HG03558 (cell line): ENCODE measurements around the gene PRKACB.
A peak's percentile ranks its signal among the peaks of the same experiment; 100 is the strongest.

Experiments used
- ATAC-seq: cut with Tn5 transposase; IDR thresholded peaks from one replicate; pipeline ENCODE4 v1.9.1; 2021; ENCODE audit warnings: moderate number of reproducible peaks; ENCODE audit not compliant: unreplicated experiment; ENCODE audit errors: extremely low read depth

PRKACB gene

GRCh38 chr1:84143796-84144565 is at the start of gene PRKACB:
Gene PRKACB, plus strand, starts transcription at chr1:84144271. Its CDS starts 91 bp downstream, at chr1:84144362.
- peak; percentile 89 for ATAC-seq

DNA sequence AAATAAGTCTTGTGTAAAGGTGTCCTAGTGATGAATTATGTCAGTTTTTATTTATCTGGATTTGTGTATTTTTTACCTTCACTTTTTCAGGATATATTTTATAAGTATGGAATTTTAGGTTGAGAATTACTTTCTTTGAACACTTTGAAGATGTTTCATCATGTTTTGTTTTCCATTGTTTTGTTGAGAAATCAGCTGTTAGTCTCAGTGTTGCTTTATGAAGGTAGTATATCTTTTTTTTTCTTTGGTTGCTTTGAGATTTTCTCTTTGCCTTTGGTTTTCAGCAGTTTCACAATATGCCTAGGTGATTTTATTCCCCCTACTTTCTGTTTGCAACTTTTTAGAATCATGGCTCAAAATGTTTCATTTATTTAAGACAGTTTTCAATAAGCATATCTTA is 48.8 kb upstream of the PRKACB start:
- no peak for ATAC-seq

GRCh38 chr1:84096176-84096575 is 47.9 kb upstream of the PRKACB start:
- no peak for ATAC-seq

GRCh38 chr1:84101204-84101603 is 42.9 kb upstream of the PRKACB start:
- no peak for ATAC-seq

DNA sequence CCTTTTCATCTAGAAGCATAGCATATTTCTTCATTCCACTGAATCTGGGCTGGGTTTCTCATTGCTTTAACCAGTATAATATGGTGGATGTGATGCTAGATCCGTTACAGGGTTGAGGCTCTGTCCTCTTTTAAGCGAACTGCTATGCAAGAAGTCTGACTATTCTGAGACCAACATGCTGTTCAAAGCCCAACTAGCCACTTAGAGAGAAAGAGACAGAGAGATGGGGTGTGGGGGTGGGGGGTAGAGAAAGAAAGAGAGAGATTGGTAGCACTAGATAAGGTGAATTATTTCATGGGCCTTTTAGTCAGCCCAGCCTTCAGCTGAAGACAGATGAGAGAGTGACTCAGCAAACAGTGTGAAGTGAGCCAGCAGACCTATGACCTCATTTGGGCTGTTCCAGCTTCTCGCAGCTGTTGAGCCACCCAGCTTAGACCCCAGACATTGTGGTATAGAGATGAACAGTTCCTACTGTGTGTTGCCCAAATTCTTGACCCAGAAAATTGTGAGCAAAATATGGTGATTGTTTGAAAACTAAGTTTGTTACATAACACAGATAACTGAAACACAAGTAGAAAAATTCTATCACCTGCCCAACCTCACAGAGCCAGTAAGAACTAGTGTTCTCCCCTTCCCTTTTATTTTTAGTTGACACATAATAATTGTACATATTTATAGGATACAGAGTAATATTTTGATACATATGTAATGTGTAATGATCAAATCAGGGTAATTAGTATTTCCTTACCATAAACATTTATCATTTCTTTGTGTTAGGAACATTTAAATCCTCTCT is 40.7 kb upstream of the PRKACB start:
- peak; percentile 78 for ATAC-seq

GRCh38 chr1:84107538-84107937 is 36.5 kb upstream of the PRKACB start:
- peak; percentile 41 for ATAC-seq

DNA sequence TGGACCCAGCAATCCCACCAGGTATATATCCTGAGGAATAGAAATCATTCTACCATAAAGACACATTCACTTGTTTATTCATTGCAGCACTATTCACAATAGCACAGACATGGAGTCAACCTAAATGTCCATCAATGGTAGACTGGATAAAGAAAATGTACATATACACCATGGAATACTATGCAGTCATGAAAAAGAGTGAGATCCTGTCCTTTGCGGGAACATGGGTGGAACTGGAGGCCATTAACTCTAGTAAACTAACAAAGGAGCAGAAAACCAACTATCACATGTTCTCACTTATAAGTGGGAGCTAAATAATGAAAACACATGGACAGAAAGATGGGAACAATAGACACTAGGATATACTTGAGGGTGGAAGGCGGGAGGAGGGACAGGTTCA is 36.1 kb upstream of the PRKACB start:
- ATAC-seq: no peak

GRCh38 chr1:84108900-84109578 is 35.0 kb upstream of the PRKACB start:
- ATAC-seq: no peak

- ATAC-seq: no peak
Measured at GRCh38 chr1:84110629-84111028, 33.4 kb upstream of the PRKACB start.

- ATAC-seq: no peak
Measured at GRCh38 chr1:84116558-84116957, 27.5 kb upstream of the PRKACB start.

DNA sequence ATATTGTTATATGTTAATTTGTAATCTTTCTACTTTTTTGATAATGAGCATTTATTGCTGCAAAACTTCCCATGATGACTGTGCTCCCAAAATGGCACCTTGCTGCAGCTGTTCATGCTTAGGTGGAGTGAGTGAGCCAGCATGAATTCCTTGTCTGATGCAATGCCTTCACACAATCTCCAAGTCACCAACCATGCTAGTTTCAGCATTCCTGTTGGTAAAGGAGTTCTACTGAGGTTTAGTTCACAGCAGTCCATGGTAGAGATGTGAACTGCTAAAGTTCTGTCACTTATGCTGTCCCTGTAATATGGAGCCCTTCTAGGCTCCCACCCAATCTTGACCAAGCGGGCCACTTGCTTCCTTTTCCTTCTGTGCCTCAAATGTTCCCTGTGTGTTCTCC is 26.2 kb upstream of the PRKACB start:
- no peak for ATAC-seq

GRCh38 chr1:84121360-84121759 is 22.7 kb upstream of the PRKACB start:
- no peak for ATAC-seq

DNA sequence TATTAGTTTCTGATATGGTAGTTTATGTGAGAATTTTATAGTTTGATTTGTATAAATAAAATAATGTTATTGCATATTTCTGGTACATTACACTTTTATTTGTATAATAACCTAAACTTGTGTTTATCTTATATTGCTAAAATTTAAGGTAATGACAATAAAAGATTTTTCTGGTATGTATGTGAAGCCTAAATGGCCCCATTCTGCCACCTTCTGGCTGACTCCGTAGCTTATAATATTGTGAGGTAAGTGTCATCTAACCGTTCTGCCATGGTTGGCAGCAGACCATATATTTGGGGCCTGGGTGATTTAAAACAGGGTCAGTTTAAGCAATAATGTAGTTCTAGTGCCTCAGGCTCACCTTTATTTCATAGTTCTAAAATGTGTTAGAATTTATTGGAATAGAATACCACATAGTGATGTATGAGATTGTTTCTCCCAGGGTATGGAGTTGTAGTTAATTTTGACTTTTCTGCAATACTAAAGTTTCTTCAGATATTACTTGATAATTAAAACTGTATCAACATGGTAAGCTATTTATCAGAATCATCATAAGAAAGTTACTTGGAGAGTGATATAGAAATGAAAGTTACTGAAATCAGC is 21.2 kb upstream of the PRKACB start:
- no peak for ATAC-seq

- no peak for ATAC-seq
Measured at GRCh38 chr1:84133479-84133878, 10.6 kb upstream of the PRKACB start.

- no peak for ATAC-seq
Measured at GRCh38 chr1:84135341-84135740, 8.7 kb upstream of the PRKACB start.

- no peak for ATAC-seq
Measured at GRCh38 chr1:84141182-84142003, 2.7 kb upstream of the PRKACB start.

- no peak for ATAC-seq
Measured at GRCh38 chr1:84145068-84145467, 997 bp downstream of the PRKACB start.

- no peak for ATAC-seq
Measured at GRCh38 chr1:84146411-84147032, 2.5 kb downstream of the PRKACB start.

DNA sequence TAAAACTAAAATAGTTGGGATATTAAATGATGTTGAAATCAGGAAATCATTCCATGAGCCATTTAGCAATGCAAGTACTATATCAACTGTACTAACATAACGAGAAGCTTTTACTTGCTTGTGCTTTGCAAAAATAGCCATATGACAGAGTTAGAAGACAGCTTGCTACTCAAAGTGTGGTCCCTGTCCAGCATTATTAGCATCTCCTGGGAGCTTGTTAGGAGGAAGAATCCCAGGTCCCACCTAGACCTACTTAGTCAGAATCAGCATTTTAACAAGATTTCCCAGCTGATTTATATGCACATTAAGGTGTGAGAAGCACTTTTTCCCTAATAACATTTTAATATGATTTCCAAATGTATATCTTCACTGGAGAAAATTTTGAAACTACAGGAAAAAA is 4.7 kb downstream of the PRKACB start:
- no peak for ATAC-seq
